ENCODE data around the gene ANKRD50. TPM values are rescaled to one million over a fixed set of nuclear protein-coding genes. Genes with fewer than 3 reads are reported as not detected.

ANKRD50 gene
- total RNA-seq, 1 donor from 2014 or later = 31.4 TPM

- Mint-ChIP-seq H3K4me1 (ENCODE audit: unreplicated experiment) (no peaks in the 10 kb centered on the region), H3K36me3 (no peaks in the 10 kb centered on the region), H3K9me3 (no peaks in the 10 kb centered on the region), H3K27ac (no peak overlapping the region), H3K27me3 (no peaks in the 10 kb centered on the region), H3K4me3 (no peak overlapping the region)
- DNase-seq (ENCODE audit: extremely low spot score, unreplicated experiment) = no peak
- TF ChIP-seq CTCF (conservative IDR thresholded peaks at IDR 0.05) = no peak
Measured at GRCh38 chr4:124641715-124642381, 70.7 kb downstream of the ANKRD50 start.

DNA sequence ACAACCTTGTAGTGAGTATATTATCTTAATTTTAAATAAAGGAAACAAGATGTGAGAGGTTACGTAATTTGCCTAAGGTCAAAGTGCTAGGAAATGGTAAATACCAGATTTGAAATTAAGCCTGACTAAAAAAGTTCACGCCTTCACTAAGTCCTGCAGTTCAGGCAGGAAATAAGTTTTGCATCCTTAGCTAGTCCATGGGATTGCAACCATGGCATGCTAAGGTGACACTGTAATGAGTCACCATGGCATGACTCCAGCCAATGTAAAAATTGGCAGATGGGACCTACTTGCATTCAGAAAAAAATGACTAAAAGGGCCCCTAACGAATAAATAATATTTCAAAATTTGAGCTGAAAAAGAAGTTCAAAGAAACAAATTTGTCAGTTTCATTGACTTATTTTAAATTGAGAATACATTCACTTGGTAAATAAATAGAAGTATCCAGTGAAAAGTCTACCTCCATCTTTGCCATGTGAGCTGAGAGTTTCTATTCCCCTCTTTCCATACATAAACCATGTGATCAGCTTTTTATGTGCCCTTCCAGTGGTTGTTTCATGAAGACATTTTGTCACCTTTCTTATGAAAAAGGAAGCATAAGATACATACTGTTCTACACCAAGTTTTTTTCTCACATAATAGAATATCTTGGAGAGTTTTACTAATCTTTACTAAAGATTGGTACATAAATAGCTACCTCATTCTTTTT is 72.4 kb downstream of the ANKRD50 start:
- no peak for TF ChIP-seq CTCF (conservative IDR thresholded peaks at IDR 0.05)
- Mint-ChIP-seq H3K9me3 (no peaks in the 10 kb centered on the region), H3K4me1 (ENCODE audit: unreplicated experiment) (peaks cover 3% of the 10 kb centered on the region), H3K36me3 (no peaks in the 10 kb centered on the region), H3K27me3 (no peaks in the 10 kb centered on the region), H3K27ac (no peak overlapping the region), H3K4me3 (no peak overlapping the region)
- DNase-seq (ENCODE audit: extremely low spot score, unreplicated experiment) = no peak

- no peak for TF ChIP-seq CTCF (conservative IDR thresholded peaks at IDR 0.05)
- no peak for DNase-seq (ENCODE audit: extremely low spot score, unreplicated experiment)
- Mint-ChIP-seq H3K9me3 (no peaks in the 10 kb centered on the region), H3K36me3 (no peaks in the 10 kb centered on the region), H3K27me3 (no peaks in the 10 kb centered on the region), H3K4me3 (no peak overlapping the region), H3K4me1 (ENCODE audit: unreplicated experiment) (peaks cover 11% of the 10 kb centered on the region), H3K27ac (no peak overlapping the region)
Measured at GRCh38 chr4:124637321-124637720, 75.2 kb downstream of the ANKRD50 start.

DNA sequence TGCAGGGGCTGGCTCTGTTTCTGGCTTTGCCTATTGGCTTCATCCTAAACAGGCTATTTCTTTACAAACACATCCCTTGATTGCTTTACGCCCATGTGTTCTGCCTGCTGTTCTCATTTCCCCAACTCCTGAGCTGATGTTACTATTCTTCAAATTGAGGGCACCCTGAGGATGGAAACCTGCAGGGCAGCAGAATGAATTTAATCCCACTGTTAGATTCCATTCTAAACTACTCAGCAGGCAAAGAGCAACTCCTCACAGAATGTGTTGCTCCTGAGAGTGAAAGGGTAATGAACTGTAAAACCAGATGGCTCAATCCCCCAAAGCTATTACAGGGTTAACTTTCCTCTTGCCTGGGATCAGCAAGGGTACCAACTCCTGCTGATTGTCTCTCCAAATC is 75.7 kb downstream of the ANKRD50 start:
- Mint-ChIP-seq H3K9me3 (no peaks in the 10 kb centered on the region), H3K27ac (no peak overlapping the region), H3K27me3 (no peaks in the 10 kb centered on the region), H3K4me3 (no peak overlapping the region), H3K36me3 (no peaks in the 10 kb centered on the region), H3K4me1 (ENCODE audit: unreplicated experiment) (peaks cover 17% of the 10 kb centered on the region)
- DNase-seq (ENCODE audit: extremely low spot score, unreplicated experiment) = no peak
- TF ChIP-seq CTCF (conservative IDR thresholded peaks at IDR 0.05) = no peak

DNA sequence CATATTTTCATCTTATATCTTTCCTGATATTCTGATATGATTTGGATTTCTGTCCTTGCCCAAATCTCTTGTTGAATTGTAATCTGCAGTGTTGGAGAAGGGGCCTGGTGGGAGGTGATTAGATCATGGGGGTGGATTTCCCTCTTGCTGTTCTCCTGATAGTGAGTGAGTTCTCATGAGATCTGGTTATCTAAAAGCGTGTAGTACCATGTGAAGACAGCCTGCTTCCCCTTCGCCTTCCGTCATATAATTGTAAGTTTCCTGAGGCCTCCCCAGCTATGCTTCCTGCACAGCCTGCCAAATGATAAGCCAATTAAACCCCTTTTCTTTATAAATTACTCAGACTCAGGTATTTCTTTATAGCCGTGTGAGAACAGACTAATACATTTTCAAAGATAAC is 77.2 kb downstream of the ANKRD50 start:
- no peak for TF ChIP-seq CTCF (conservative IDR thresholded peaks at IDR 0.05)
- H3K4me1 Mint-ChIP-seq (ENCODE audit: unreplicated experiment) = peaks cover 17% of the 10 kb centered on the region
- no peaks in the 10 kb centered on the region for H3K9me3 Mint-ChIP-seq
- no peaks in the 10 kb centered on the region for H3K27me3 Mint-ChIP-seq
- no peak for DNase-seq (ENCODE audit: extremely low spot score, unreplicated experiment)
- no peak overlapping the region for H3K27ac Mint-ChIP-seq
- H3K36me3 Mint-ChIP-seq = no peaks in the 10 kb centered on the region
- no peak overlapping the region for H3K4me3 Mint-ChIP-seq

Data from type B pancreatic cell (in vitro differentiated cells).